GM21367 (cell line): ENCODE measurements around the gene SLC28A3.

Source experiments
- ATAC-seq: cut with Tn5 transposase; IDR thresholded peaks from one replicate; pipeline ENCODE4 v1.9.1; 2021; ENCODE audit not compliant: unreplicated experiment

The SLC28A3 gene

GRCh38 chr9:84254972-84255371 lies 85.6 kb downstream of the SLC28A3 start:
- no peak for ATAC-seq

DNA sequence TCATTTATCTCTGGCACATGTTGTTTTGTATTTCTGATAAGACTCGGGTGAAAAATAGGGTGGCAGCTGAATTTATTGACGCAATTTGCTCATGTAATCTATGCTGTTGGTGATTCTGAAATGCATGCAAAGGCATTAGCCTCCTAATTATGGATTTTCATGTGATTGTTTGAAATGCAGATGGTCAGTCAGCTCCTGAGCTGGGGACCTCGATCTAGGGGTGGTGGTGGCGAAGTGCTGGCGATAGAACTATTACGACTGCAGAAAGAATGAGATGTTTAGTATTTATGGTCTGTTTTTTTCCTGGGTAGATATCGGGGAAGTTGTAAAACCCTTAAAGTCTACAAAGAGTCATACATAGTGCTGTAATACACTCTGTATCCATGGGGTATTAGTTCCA lies 88.6 kb downstream of the SLC28A3 start:
- ATAC-seq, result no peak

GRCh38 chr9:84241817-84242373 lies 98.7 kb downstream of the SLC28A3 start:
- ATAC-seq, result no peak

DNA sequence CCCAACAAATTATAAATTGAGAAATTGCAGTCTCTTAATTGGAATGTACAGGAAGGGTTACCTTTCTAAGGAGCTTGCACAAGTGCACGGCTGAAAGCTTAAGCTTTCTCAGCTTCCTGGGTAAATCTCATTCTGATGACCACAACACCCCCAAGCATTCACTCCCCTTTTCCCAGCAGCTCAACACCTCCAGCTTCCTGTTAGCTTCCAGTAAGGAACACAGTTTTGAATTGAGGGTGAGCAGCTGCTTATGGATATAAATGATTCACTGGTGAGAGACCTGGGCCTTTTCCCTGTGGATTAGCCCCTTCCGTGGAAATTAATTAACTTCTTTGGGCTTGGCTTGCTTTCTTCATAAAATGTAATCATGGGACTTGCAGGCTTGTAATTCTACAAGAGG lies 101.2 kb downstream of the SLC28A3 start:
- ATAC-seq, result no peak

DNA sequence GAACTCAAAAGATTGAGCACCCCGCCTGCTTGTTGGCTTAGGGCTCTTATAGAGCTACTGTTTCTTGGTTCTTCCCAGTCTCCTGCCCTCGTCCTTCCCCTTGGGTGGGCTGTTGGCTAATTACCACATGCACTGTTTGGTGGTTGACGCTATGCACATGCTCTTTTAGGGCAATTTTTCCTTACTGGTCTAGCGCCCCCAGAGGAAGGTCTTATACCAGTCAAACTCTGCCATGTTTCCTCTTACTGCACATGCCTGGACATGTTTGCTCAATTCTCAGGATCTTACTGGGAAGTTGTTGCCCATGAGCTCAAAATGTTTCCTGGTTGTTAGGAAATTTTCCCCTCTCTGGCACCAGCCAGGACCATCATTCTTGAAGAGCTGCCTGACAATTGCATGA lies 101.9 kb downstream of the SLC28A3 start:
- no peak for ATAC-seq

GRCh38 chr9:84235511-84235910 lies 105.0 kb downstream of the SLC28A3 start:
- ATAC-seq, result no peak

GRCh38 chr9:84230355-84231145 lies 110.0 kb downstream of the SLC28A3 start:
- ATAC-seq, result no peak

DNA sequence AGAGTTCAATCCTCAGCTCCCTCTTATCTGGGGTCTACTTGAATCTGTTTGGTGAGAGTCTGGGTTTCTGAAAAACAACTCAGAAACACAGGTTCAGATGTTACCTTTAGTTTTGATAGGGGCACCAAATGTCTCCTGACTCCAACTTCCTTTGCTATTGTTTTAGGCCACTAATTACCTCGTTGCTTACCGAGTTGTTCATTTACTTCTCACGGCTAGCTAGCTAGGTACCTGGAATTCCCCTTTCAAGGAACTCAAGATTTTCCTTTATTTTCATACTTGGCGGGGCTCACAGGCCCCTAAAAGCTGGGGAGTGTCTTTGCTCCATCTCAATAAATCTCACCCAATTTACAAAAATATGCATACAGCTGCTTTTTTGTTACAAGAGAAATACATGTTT lies 111.4 kb downstream of the SLC28A3 start:
- ATAC-seq, result no peak

GRCh38 chr9:84228130-84228720 lies 112.3 kb downstream of the SLC28A3 start:
- no peak for ATAC-seq

- no peak for ATAC-seq
Observed at GRCh38 chr9:84226126-84226525, 114.4 kb downstream of the SLC28A3 start.
